PC-3 (cell line): ENCODE data around the gene DOCK10. TPM values are rescaled to one million over a fixed set of nuclear protein-coding genes. Genes with fewer than 3 reads are reported as not detected.

Experiments used
- ATAC-seq: fragments of 200-7000 bp; cut with Tn5 transposase; 2 replicates; pipeline ENCODE4 v1.9.1; 2020; ENCODE audit warnings: mild to moderate bottlenecking, moderate library complexity
- BruUV-seq: library from RNA; stranded (reverse); fragments of 400-500 nt; replicated peaks from 2 replicates; lab custom pipeline; 2021; lab: Mats Ljungman, UMichigan
- CTCF ChIA-PET: fragments of 300-600 bp; sonication (Branson Sonifier 250); formaldehyde crosslinking; loops from one replicate; lab custom pipeline; 2022; ENCODE audit warnings: antibody characterized with exemption; lab: Charles Lee
- POLR2A ChIA-PET: fragments of 300-600 bp; sonication (Branson Sonifier 250); formaldehyde crosslinking; loops from one replicate; lab custom pipeline; 2022; ENCODE audit warnings: antibody characterized with exemption; ENCODE audit not compliant: unreplicated experiment; lab: Charles Lee
- DNase-seq: peaks from one replicate; pipeline ENCODE4 v3.0.0-alpha.2; 2015
- H2AFZ ChIP-seq: fragments of 300-600 bp; sonication (generic); 2 replicates; pipeline ENCODE4 v1.6.0; 2016; ENCODE audit warnings: antibody characterized with exemption, low read length
- H3F3A ChIP-seq: fragments of 300-600 bp; sonication (generic); one replicate; pipeline ENCODE4 v1.6.0; 2017; ENCODE audit warnings: antibody characterized with exemption, low read length, control low read depth, mild to moderate bottlenecking; ENCODE audit not compliant: unreplicated experiment
- H3K27ac ChIP-seq: fragments of 300-600 bp; sonication (generic); 2 replicates; pipeline ENCODE4 v1.5.1; 2016; ENCODE audit warnings: mild to moderate bottlenecking, low read length
- H3K27me3 ChIP-seq: fragments of 300-600 bp; sonication (generic); 2 replicates; pipeline ENCODE4 v1.6.1; 2016; ENCODE audit warnings: low read length, mixed read lengths
- H3K36me3 ChIP-seq: fragments of 300-600 bp; sonication (generic); 2 replicates; pipeline ENCODE4 v1.6.1; 2016; ENCODE audit warnings: low read depth, mixed run types, low read length, mixed read lengths
- H3K4me1 ChIP-seq: fragments of 300-600 bp; sonication (generic); 2 replicates; pipeline ENCODE4 v1.5.1; 2016; ENCODE audit warnings: low read length; ENCODE audit not compliant: insufficient read depth
- H3K4me2 ChIP-seq: fragments of 300-600 bp; sonication (generic); 2 replicates; pipeline ENCODE4 v1.6.0; 2016; ENCODE audit warnings: low read length
- H3K4me3 ChIP-seq: fragments of 300-600 bp; sonication (generic); 2 replicates; pipeline ENCODE4 v1.5.1; 2016; ENCODE audit warnings: mild to moderate bottlenecking, low read length, mixed read lengths
- H3K79me2 ChIP-seq: fragments of 300-600 bp; sonication (generic); 2 replicates; pipeline ENCODE4 v1.6.1; 2017; ENCODE audit warnings: low read length, mixed read lengths
- H3K9ac ChIP-seq: fragments of 300-600 bp; sonication (generic); 2 replicates; pipeline ENCODE4 v1.6.0; 2016; ENCODE audit warnings: mild to moderate bottlenecking, low read length
- H3K9me2 ChIP-seq: fragments of 300-600 bp; sonication (generic); replicated peaks from 2 replicates; pipeline ENCODE4 v1.6.1; 2016; ENCODE audit warnings: mixed run types, low read length, mixed read lengths
- H3K9me3 ChIP-seq: fragments of 300-600 bp; sonication (generic); 2 replicates; pipeline ENCODE4 v1.6.1; 2016; ENCODE audit warnings: low read length, mixed read lengths
- H4K20me1 ChIP-seq: fragments of 300-600 bp; sonication (generic); 2 replicates; pipeline ENCODE4 v1.6.1; 2016; ENCODE audit warnings: low read length, mixed read lengths
- CTCF ChIP-seq: fragments of 300-600 bp; sonication (generic); conservative IDR thresholded peaks from 2 replicates; pipeline ENCODE4 v1.5.1; 2017; ENCODE audit warnings: antibody characterized with exemption, low read depth, mild to moderate bottlenecking, low read length
- EZH2 ChIP-seq: fragments of 300-600 bp; sonication (generic); IDR thresholded peaks from one replicate; pipeline ENCODE4 v1.6.1; 2017; ENCODE audit warnings: antibody characterized with exemption, mild to moderate bottlenecking, low read length; ENCODE audit not compliant: unreplicated experiment
- EZH2phosphoT487 ChIP-seq: fragments of 300-600 bp; sonication (generic); IDR thresholded peaks from 2 replicates; pipeline ENCODE4 v1.6.1; 2018; ENCODE audit warnings: mild to moderate bottlenecking, antibody characterized with exemption, low read length, borderline replicate concordance
- intact Hi-C: fragments of 100-400 bp; cut with micrococcal nuclease; formaldehyde crosslinking; loops from 2 replicates; pipeline ENCODE4 v1.9.0; 2023
- total RNA-seq: library from RNA; depleted of rRNA; stranded (reverse); fragments of >200 nt; gene quantifications from 2 replicates; pipeline ENCODE4 v1.2.3, GENCODE V29; 2014

DOCK10 gene
- total RNA-seq, 1 experiment from 2014 or later, result 23.1 TPM

DNA sequence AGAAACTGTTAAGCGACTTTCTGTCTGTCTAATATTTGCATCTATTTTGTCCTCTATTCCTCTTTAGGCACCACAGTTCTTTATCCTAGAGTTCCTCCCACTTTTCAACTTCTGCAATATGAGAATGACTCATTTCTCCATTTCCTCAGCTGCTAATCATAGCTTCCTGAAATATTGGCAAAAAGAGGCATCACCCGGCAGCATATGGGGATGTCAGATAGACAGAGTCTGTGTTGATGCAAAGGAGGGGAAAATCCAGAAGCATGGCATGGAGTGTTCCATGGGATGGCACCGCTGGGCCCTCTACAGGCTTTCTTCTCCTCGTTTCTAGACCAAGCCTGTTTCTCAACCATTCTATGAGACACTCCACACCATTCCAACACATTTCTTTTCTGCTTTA lies 93.4 kb downstream of the DOCK10 start:
- H3K9ac ChIP-seq, result no peak overlapping the region
- no peaks in the 10 kb centered on the region for H3K27me3 ChIP-seq
- no peak overlapping the region for H2AFZ ChIP-seq
- no TSS peak for BruUV-seq
- H4K20me1 ChIP-seq, result no peaks in the 10 kb centered on the region
- peaks cover 10% of the 10 kb centered on the region for H3K4me1 ChIP-seq
- POLR2A ChIA-PET, result no interaction called here
- H3K4me3 ChIP-seq, result no peak overlapping the region
- TF ChIP-seq EZH2 (no peak), CTCF (no peak), EZH2phosphoT487 (no peak)
- H3K79me2 ChIP-seq, result no peaks in the 10 kb centered on the region
- CTCF ChIA-PET, result no interaction called here
- H3K36me3 ChIP-seq, result no peaks in the 10 kb centered on the region
- no peak overlapping the region for H3K27ac ChIP-seq
- H3F3A ChIP-seq, result no peaks in the 10 kb centered on the region
- no peaks in the 10 kb centered on the region for H3K9me2 ChIP-seq
- ATAC-seq (peak; percentile 74), DNase-seq (peak; percentile 56)
- H3K4me2 ChIP-seq, result no peak overlapping the region
- intact Hi-C loops, result loop anchor here (2.0 kb wide), 1 partner anchor 22 kb away; no protein-coding TSS in a partner anchor
- no peaks in the 10 kb centered on the region for H3K9me3 ChIP-seq

- ChIA-PET CTCF (no interaction called here), POLR2A (no interaction called here)
- ATAC-seq (no peak), DNase-seq (no peak)
- no peaks in the 10 kb centered on the region for H3K36me3 ChIP-seq
- no peaks in the 10 kb centered on the region for H3F3A ChIP-seq
- H4K20me1 ChIP-seq, result no peaks in the 10 kb centered on the region
- no peaks in the 10 kb centered on the region for H3K27me3 ChIP-seq
- H3K9me3 ChIP-seq, result no peaks in the 10 kb centered on the region
- intact Hi-C loops, result loop anchor here (2.0 kb wide), 1 partner anchor 21 kb away; no protein-coding TSS in a partner anchor
- TF ChIP-seq EZH2 (no peak), EZH2phosphoT487 (no peak), CTCF (no peak)
- no peak overlapping the region for H3K9ac ChIP-seq
- no peak overlapping the region for H2AFZ ChIP-seq
- no peak overlapping the region for H3K4me3 ChIP-seq
- H3K9me2 ChIP-seq, result no peaks in the 10 kb centered on the region
- BruUV-seq, result no TSS peak
- H3K4me2 ChIP-seq, result no peak overlapping the region
- no peak overlapping the region for H3K27ac ChIP-seq
- peaks cover 10% of the 10 kb centered on the region for H3K4me1 ChIP-seq
- no peaks in the 10 kb centered on the region for H3K79me2 ChIP-seq
Observed at GRCh38 chr2:224948005-224948404, 94.3 kb downstream of the DOCK10 start.

GRCh38 chr2:224947566-224947965 lies 94.7 kb downstream of the DOCK10 start:
- no peak overlapping the region for H3K9ac ChIP-seq
- TF ChIP-seq EZH2phosphoT487 (no peak), EZH2 (no peak), CTCF (no peak)
- no peak for DNase-seq
- ChIA-PET POLR2A (interaction anchor here (0.5 to 0.7 kb wide), 2 partner anchors 80 to 1855 kb away, joined by 3 to 4 read pairs; no protein-coding TSS in a partner anchor), CTCF (no interaction called here)
- no peaks in the 10 kb centered on the region for H3K27me3 ChIP-seq
- H3K27ac ChIP-seq, result no peak overlapping the region
- no peak overlapping the region for H3K4me3 ChIP-seq
- BruUV-seq, result no TSS peak
- no peaks in the 10 kb centered on the region for H3K9me2 ChIP-seq
- intact Hi-C loops, result no loop called here
- H3K79me2 ChIP-seq, result no peaks in the 10 kb centered on the region
- H3K4me1 ChIP-seq, result peaks cover 10% of the 10 kb centered on the region
- no peaks in the 10 kb centered on the region for H4K20me1 ChIP-seq
- no peak overlapping the region for H2AFZ ChIP-seq
- H3K9me3 ChIP-seq, result no peaks in the 10 kb centered on the region
- H3K36me3 ChIP-seq, result no peaks in the 10 kb centered on the region
- H3F3A ChIP-seq, result no peaks in the 10 kb centered on the region
- H3K4me2 ChIP-seq, result no peak overlapping the region
- no peak for ATAC-seq
